ENCODE results near the gene GSTT4.
A peak's percentile ranks its signal among the peaks of the same experiment; 100 is the strongest.

The GSTT4 gene

GRCh38 chr22:24046024-24046423 lies 40.8 kb upstream of the GSTT4 start:
- no peak for TF ChIP-seq ZFX (IDR thresholded peaks at IDR 0.05)
- TF ChIP-seq CTCF (conservative IDR thresholded peaks at IDR 0.05): no peak
- H3K27ac ChIP-seq: no peak overlapping the region

GRCh38 chr22:24043958-24044357 lies 38.7 kb upstream of the GSTT4 start:
- TF ChIP-seq CTCF (conservative IDR thresholded peaks at IDR 0.05): no peak
- TF ChIP-seq ZFX (IDR thresholded peaks at IDR 0.05): no peak
- no peak overlapping the region for H3K27ac ChIP-seq

GRCh38 chr22:24043465-24043864 lies 38.2 kb upstream of the GSTT4 start:
- 0 out of 2 replicates have a peak overlapping the region, but pooled peaks have one; percentile 20 for H3K27ac ChIP-seq

GRCh38 chr22:24040946-24041345 lies 35.7 kb upstream of the GSTT4 start:
- H3K27ac ChIP-seq: no peak overlapping the region
- TF ChIP-seq CTCF (conservative IDR thresholded peaks at IDR 0.05) (no peak), ZFX (IDR thresholded peaks at IDR 0.05) (no peak)

DNA sequence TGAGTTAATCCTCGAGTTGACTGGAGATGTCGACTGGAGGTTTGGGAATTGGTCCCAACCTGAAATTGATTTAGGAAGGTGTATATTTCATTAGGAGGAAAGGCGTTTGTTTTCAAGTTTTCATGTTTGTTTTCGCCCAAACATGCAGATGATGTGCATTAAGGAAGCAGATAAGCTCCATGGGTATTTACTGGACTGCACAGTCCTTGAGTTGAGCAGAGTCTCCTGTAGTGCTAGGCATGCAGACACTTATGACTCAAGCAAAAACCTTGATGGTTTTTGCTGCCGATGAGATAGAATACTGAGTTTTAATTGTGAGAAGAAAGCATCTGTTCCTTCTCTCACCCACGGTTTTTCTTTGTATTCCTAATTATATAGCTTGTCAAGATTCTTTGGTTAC lies 33.8 kb upstream of the GSTT4 start:
- no peak overlapping the region for H3K27ac ChIP-seq
- TF ChIP-seq ZFX (IDR thresholded peaks at IDR 0.05) (no peak), CTCF (conservative IDR thresholded peaks at IDR 0.05) (no peak)

DNA sequence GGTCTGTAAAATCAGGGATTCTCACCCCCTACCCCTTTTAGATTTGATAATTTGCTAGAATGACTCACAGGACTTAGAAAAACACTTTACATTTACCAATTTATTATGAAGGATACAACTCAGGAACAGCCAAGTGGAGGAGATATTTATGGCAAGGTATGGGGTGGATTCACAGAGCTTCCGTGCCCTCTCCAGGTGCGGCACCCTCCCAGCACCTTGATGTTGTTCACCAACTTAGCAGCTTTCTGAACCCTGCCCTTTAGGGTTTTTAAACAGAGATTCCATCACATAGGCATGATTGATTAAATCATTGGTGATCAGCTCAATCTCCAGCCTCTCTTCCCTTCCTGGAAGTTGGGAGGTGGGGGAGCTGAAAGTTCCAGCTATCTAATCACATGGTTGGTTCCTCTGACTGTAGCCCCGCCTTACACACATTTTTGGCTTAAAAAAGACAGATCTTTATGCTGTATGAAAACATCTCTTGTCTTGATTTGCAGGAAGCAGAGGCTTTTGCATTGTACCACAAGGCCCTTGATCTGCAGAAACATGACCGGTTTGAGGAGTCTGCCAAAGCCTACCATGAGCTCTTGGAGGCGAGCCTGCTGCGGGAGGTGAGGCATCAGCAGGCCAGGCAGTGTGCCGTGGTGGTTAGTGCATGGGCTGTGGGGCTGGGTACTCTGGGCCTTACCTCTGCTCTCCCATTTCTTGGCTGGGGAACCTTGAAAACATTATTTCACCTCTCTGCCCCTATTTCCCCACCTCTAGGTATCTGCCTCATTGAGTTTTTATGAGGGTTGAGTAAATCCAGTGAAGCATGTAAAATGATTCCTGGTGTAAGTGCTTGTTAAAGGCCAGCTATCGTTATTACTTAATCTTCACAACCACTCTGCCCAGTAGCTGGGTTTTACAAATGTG lies 32.9 kb upstream of the GSTT4 start:
- no peak overlapping the region for H3K27ac ChIP-seq
- TF ChIP-seq ZFX (IDR thresholded peaks at IDR 0.05) (no peak), CTCF (conservative IDR thresholded peaks at IDR 0.05) (no peak)

GRCh38 chr22:24035296-24035695 lies 30.0 kb upstream of the GSTT4 start:
- H3K27ac ChIP-seq: no peak overlapping the region
- TF ChIP-seq CTCF (conservative IDR thresholded peaks at IDR 0.05) (no peak), ZFX (IDR thresholded peaks at IDR 0.05) (no peak)

GRCh38 chr22:24033731-24034130 lies 28.5 kb upstream of the GSTT4 start:
- no peak for TF ChIP-seq CTCF (conservative IDR thresholded peaks at IDR 0.05)
- TF ChIP-seq ZFX (IDR thresholded peaks at IDR 0.05): no peak
- H3K27ac ChIP-seq: no peak overlapping the region
